Hematopoietic multipotent progenitor cell treated with erythropoietin and hydrocortisone succinate and interleukin-3 and kit ligand, for 15 days (in vitro differentiated cells): Measurements from ENCODE around the gene GRB7.

ENCODE experiments used
- DNase-seq: peaks from one replicate; pipeline ENCODE4 v3.0.0-alpha.2; 2015; ENCODE audit warnings: low spot score

GRB7 gene

GRCh38 chr17:39772987-39773934 lies 35.5 kb downstream of the GRB7 start:
- DNase-seq: no peak

DNA sequence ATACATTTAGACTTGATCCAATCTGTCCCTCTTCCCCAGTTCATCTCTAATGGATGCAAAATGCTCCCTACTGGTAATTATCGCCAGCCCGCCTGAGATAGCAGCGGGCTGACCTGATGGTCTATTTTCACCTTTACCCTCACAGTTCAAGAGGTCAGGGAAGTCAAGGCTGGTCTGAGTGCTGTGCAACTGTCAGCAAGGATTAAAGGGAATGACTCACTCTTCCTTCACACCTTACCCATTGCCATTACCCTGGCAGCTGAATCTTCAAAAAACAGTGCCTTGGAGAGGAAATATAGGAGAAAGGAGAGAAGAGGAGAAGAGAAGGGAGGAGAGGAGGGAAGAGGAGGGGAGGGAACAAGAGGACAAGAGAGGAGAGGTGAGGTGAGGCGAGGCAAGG lies 36.3 kb downstream of the GRB7 start:
- no peak for DNase-seq

- DNase-seq: no peak
These were observed 37.3 kb downstream of the GRB7 start for GRCh38 chr17:39775031-39775430.

DNA sequence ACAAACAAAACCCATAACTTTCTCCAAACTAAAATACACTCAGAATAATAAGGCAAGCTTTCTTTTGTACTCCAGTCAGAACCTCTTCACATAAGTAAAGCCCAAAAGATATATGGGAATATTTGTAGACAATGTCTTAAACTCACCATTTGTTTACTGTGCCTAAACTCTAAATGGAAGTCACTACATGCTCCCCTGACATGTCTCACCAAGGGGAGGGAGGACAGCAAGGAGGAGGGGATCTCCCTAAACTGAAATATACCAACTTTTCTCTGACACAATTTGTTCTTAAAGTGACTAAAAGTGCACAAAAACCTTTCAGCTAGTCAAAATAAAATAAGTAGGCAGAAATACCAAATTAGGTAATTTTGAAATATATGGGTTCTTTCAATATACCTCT lies 38.5 kb downstream of the GRB7 start:
- DNase-seq: no peak

DNA sequence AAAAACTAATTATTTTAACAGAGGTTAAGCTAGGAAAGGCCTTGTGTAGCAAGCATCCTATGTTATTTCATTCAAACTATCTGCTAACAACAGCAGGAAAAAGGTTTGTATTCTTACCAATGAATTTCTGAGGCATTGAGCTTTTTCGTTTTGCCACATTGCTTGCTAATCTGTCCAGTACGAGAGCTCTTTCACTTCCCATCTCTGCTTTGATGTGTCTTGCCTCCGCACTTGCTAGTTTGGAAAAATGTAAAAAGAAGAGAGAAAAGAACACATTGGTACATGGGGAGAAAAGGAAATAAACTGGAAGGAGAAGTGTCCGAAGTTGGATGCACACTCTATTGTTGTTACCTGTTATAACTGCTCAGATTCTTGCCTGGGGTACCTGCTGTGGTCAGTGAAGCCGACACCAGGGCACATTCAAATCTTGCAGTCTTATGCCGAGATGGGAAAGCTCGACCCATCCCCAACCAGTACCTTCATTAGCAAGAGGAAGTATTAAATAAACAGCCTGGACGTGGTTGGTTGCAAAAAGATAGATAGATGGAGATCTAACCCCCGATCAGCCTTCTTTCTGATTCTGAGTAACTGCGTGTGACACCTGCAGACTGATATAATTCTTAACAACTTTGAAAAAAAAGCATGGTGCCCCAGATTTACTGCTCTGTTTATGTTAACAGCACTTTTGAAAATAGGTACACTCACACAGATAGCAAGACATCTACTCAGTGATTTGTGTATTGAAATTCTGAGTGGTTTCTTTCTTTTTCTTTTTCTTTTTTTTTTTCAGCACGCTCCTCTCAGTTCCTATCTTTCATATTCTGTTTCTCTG lies 40.0 kb downstream of the GRB7 start:
- DNase-seq: no peak

- DNase-seq: no peak
These were observed 43.5 kb downstream of the GRB7 start for GRCh38 chr17:39781031-39781860.

DNA sequence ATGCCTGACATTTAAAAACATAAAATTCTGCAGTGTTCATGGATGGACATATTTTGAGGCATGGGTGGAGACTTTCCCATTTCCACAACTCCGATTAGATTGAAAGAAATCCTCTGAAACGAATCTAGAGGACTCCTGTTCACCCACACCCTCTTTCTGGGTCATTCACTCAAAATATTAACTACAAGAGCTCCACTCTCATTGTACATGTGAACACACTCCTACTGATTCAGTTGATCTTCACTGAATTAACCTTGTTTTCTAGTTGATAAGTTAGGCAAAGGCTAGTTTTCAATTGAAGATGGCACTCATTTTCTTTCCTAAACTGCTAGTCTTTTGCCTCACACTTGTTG lies 44.1 kb downstream of the GRB7 start:
- DNase-seq: no peak

- DNase-seq: no peak
These were observed 44.7 kb downstream of the GRB7 start for GRCh38 chr17:39782481-39782880.

GRCh38 chr17:39782980-39783379 lies 45.2 kb downstream of the GRB7 start:
- no peak for DNase-seq

GRCh38 chr17:39787041-39787440 lies 49.3 kb downstream of the GRB7 start:
- DNase-seq: no peak

- no peak for DNase-seq
These were observed 50.2 kb downstream of the GRB7 start for GRCh38 chr17:39787743-39788484.

GRCh38 chr17:39791111-39791992 lies 53.6 kb downstream of the GRB7 start:
- DNase-seq: no peak

DNA sequence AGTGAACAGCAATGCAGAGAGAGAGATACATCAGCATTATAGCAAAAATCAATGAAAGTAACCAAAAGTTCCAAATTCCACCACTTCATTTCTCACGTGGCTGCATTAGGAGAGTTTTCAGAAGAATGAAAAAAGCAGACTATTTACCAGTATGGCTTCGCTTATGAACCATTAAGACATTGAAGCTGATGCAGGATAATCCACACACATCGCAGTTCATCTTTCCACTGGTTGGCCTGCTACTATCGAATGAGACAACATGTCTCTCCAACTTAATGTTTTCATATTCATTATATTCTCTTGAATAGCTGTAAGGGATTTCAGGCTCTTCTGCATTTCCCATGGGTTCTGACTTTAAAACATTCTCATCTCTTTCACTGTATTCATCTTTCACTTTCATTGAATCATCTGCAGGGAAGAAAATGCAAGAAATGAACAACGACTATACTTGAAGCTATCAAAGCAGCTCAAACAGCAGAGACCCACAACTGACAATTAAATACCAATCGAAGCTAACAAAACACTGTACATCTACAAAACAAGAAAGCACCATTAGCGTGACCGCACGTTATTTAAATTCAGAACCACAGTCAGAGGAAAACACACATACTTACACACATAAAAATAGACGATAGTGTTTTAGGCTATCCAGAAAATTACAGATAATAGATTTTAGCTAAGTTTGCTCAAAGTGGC lies 54.9 kb downstream of the GRB7 start:
- DNase-seq: no peak

DNA sequence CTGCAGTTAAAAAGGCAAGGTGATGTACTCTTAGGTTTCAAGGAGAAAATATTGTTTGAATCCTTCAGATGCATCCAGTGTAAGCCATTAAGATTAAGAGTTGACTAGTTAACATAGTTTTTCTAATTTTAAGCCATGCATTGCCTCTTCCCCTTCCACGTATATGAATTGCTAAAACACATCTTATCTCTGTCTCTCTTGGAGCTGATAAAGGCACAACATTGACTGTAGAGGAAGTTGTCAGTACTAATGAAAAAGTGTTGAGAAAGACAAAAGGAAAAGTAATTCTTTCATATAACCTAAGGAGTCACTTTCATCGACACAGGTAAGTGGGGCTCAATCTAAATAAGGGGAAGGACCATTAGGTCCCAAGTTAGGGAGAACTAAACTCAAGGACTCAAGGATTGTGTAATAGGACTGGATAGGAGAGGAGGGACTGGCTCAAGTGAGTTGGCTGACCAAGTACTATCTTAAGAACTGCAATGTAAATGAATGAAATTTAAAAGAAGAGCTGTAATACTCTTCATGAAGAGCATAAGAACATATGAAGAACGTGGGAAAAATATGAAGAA lies 55.6 kb downstream of the GRB7 start:
- DNase-seq: no peak

DNA sequence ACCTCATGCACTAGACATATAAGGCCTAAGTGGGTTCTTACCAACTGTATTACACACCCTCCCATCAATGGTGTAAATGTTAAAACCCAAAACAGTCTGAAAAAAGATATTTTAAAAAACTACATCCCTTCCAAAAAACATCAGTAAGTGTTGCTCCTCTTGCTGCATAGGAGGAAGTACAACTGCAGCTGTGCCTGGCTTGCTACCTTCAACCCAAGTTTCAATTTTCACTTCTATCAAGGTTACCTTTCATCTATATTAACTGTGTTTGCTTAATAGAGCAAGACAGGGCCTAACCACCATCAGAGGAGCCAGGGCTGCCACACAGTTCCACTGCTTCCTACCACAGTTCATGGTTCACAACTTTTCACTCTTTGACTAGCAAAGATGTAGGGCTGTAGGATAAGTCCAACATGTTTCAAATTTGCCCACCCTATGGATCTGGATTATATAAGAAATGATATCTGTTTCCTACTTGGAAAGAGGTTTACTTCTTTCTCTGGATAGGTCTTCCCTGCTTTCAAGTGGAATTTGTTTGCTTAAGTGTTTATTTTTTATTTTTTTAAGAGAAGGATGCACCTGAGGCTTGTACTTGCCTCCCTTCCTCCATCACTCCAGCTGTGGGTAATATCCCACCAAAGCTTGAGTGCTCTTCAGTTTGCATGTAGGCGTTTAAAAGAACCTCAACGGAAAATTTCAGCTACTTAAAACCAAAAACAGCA lies 56.7 kb downstream of the GRB7 start:
- DNase-seq: no peak
